HepG2 (cell line): ENCODE results near the gene SEMA3G. TPM values are rescaled to one million over a fixed set of nuclear protein-coding genes. Genes with fewer than 3 reads are reported as not detected.

Source experiments
- ATAC-seq: fragments of 200-7000 bp; cut with Tn5 transposase; 3 replicates; pipeline ENCODE4 v1.9.1; 2020; ENCODE audit warnings: mild to moderate bottlenecking, moderate library complexity
- BruUV-seq: library from RNA; stranded (reverse); fragments of 400-500 nt; replicated peaks from 2 replicates; lab custom pipeline; 2021; lab: Mats Ljungman, UMichigan
- CTCF ChIA-PET: fragments of 300-600 bp; formaldehyde crosslinking; extraction: SDS; loops from one replicate; lab custom pipeline; 2021; ENCODE audit warnings: low total read pairs, inconsistent platforms, low intra/inter-chr PET ratio; lab: Yijun Ruan, JAX
- POLR2A ChIA-PET: fragments of 350-600 bp; sonication (Branson Sonifier 250); formaldehyde crosslinking; loops from one replicate; lab custom pipeline; 2020; ENCODE audit warnings: antibody characterized with exemption, inconsistent platforms; lab: Yijun Ruan, JAX
- DNase-seq: peaks from one replicate; pipeline ENCODE4 v3.0.0-alpha.2; 2015; ENCODE audit warnings: low spot score
- FAIRE-seq: peaks from 3 replicates; lab custom pipeline; 2011; peaks lifted over from hg19 to GRCh38; lab: Jason Lieb, UNC
- H2AFZ ChIP-seq: one replicate; pipeline ENCODE4 v1.6.1; 2011; ENCODE audit warnings: low read length, inconsistent platforms
- H3K27ac ChIP-seq: fragments of 300-600 bp; 3 replicates; pipeline ENCODE4 v1.8.0; 2011; ENCODE audit warnings: mixed run types, mild to moderate bottlenecking, mixed read lengths, low read length, inconsistent platforms; ENCODE audit not compliant: insufficient read depth; ENCODE audit errors: extremely low read length
- H3K27me3 ChIP-seq, 2 experiments: fragments of 200-600 bp in 1 of 2; 2 replicates in 1 of 2; 3 replicates in 1 of 2; pipeline versions ENCODE4 v1.6.0 to v1.8.0; 2011; ENCODE audit warnings: low read length in 2 of 2, mild to moderate bottlenecking in 2 of 2, moderate library complexity in 2 of 2, inconsistent platforms in 1 of 2; ENCODE audit not compliant: insufficient read depth in 2 of 2, control insufficient read depth in 1 of 2
- H3K36me3 ChIP-seq, 2 experiments: fragments of 200-600 bp in 1 of 2; replicated peaks in 1 of 2; 2 replicates in 1 of 2; 3 replicates in 1 of 2; pipeline versions ENCODE4 v1.5.1 to v1.8.0; 2011; ENCODE audit warnings: low read length in 2 of 2, inconsistent platforms in 1 of 2; ENCODE audit not compliant: insufficient read depth in 2 of 2, control insufficient read depth in 1 of 2
- H3K4me1 ChIP-seq: 2 replicates; pipeline ENCODE4 v1.5.1; 2012; ENCODE audit warnings: low read length, inconsistent platforms; ENCODE audit not compliant: insufficient read depth
- H3K4me2 ChIP-seq: 2 replicates; pipeline ENCODE4 v1.6.0; 2011; ENCODE audit warnings: low read depth, low read length, inconsistent platforms
- H3K4me3 ChIP-seq, 3 experiments: fragments of 200-600 bp in 1 of 3; sonication (generic), shearing (Covaris generic) in 1 of 3; replicated peaks in 1 of 3; 2 replicates each; pipeline ENCODE4 v1.5.1; 2011 to 2016; ENCODE audit warnings: low read length in 3 of 3, inconsistent platforms in 2 of 3, low read depth in 2 of 3, mild to moderate bottlenecking in 2 of 3, control low read depth in 1 of 3, mixed read lengths in 1 of 3; ENCODE audit not compliant: insufficient read depth in 1 of 3
- H3K79me2 ChIP-seq: one replicate; pipeline ENCODE4 v1.6.1; 2011; ENCODE audit warnings: low read length, inconsistent platforms; ENCODE audit not compliant: insufficient read depth
- H3K9ac ChIP-seq: 2 replicates; pipeline ENCODE4 v1.6.0; 2011; ENCODE audit warnings: mild to moderate bottlenecking, low read depth, low read length, inconsistent platforms; ENCODE audit not compliant: insufficient read depth
- H3K9me3 ChIP-seq: 2 replicates; pipeline ENCODE4 v1.5.1; 2012; ENCODE audit warnings: mild to moderate bottlenecking, low read length
- H4K20me1 ChIP-seq: 2 replicates; pipeline ENCODE4 v1.6.0; 2011; ENCODE audit warnings: inconsistent platforms, mild to moderate bottlenecking, low read length, moderate library complexity; ENCODE audit not compliant: insufficient read depth
- AFF4 ChIP-seq: sonication (generic); formaldehyde crosslinking; IDR thresholded peaks from 2 replicates; pipeline ENCODE4 v1.4.0; 2020; ENCODE audit warnings: missing genetic modification reagents
- SMARCC2 ChIP-seq: fragments of 450-650 bp; IDR thresholded peaks from 2 replicates; pipeline ENCODE4 v1.6.1; 2017; ENCODE audit warnings: antibody characterized with exemption, mild to moderate bottlenecking
- ZNF121 ChIP-seq: sonication (generic); formaldehyde crosslinking; IDR thresholded peaks from 2 replicates; pipeline ENCODE4 v1.5.0; 2020; ENCODE audit warnings: mild to moderate bottlenecking, missing genetic modification reagents
- ZNF263 ChIP-seq: sonication (generic); formaldehyde crosslinking; IDR thresholded peaks from 2 replicates; pipeline ENCODE4 v1.4.0; 2020; ENCODE audit warnings: missing genetic modification reagents
- ZNF672 ChIP-seq: sonication (generic); formaldehyde crosslinking; IDR thresholded peaks from 2 replicates; pipeline ENCODE4 v1.8.1; 2022; ENCODE audit warnings: missing genetic modification reagents
- WGBS: methylation state at CpG from one replicate; pipeline ENCODE4 v1.1.6; 2017; ENCODE audit warnings: low lambda C conversion rate; 5-methylcytosine and 5-hydroxymethylcytosine counted together
- in situ Hi-C: cut with HindIII; loops from 2 replicates; pipeline ENCODE4 v1.10.0; 2017; ENCODE audit warnings: low pct_unique_long_range_greater_than_20kb; ENCODE audit not compliant: extremely low pct_ligation_motif_present
- intact Hi-C: fragments of 100-400 bp; cut with micrococcal nuclease; formaldehyde crosslinking; loops from one replicate; pipeline ENCODE4 v1.10.0; 2022; ENCODE audit not compliant: unreplicated experiment
- polyA plus RNA-seq, 8 experiments: library from polyadenylated mRNA; depleted of rRNA in 3 of 8; stranded (reverse) in 7 of 8; unstranded in 1 of 8; fragments of >200 nt; fragmentation: Illumina TruSeq in 4 of 8; extraction: Trizol in 4 of 8; gene quantifications; 2 replicates each; pipeline versions ENCODE4 v1.2.1 to v1.2.3, GENCODE V29; 2011 to 2016; ENCODE audit warnings: low read depth in 4 of 8, missing spikeins in 1 of 8, mixed read lengths in 1 of 8; ENCODE audit not compliant: insufficient read depth in 1 of 8
- total RNA-seq, 5 experiments: library from RNA; depleted of rRNA; stranded (reverse); fragments of >200 nt; fragmentation: Illumina TruSeq; extraction: Trizol; gene quantifications; 2 replicates each; pipeline ENCODE4 v1.2.3, GENCODE V29; 2016; ENCODE audit warnings: low read depth in 1 of 5

Gene SEMA3G
- total and polyA plus RNA-seq, 2 of the 13 experiments (the other 11 are each of a cell fraction or from before 2014, with no cell fraction given): 6.1 to 8.3 TPM

- in situ Hi-C loops (loop anchor here (10.0 kb wide), 1 partner anchor 234 kb away; the partner anchor contains the start of genes GNL3 and PBRM1), intact Hi-C loops (no loop called here)
- CTCF ChIA-PET: interaction anchor here (1.8 kb wide), 1 partner anchor 22 kb away, joined by 6 read pairs; no protein-coding TSS in a partner anchor
- ATAC-seq (no peak), DNase-seq (no peak), FAIRE-seq (no peak)
- Histone ChIP-seq H3K36me3 (no peaks in the 10 kb centered on the region), H3K27me3 (no peaks in the 10 kb centered on the region), H4K20me1 (no peaks in the 10 kb centered on the region), H3K9me3 (no peaks in the 10 kb centered on the region), H3K9ac (no peak overlapping the region), H3K4me1 (peaks cover 95% of the 10 kb centered on the region), H2AFZ (no peak overlapping the region), H3K4me2 (peak overlapping the region; percentile 10; the same call in 1 of the 2 replicates), H3K27ac (no peak overlapping the region), H3K4me3 (no peak overlapping the region; a peak in 1 of 6 replicates), H3K79me2 (peaks cover 3% of the 10 kb centered on the region)
- TF ChIP-seq ZNF121 (CRISPR knock-in tag): no peak
- TF ChIP-seq ZNF672 (CRISPR knock-in tag): no peak
- no peak for TF ChIP-seq SMARCC2
- POLR2A ChIA-PET: no interaction called here
- no TSS peak for BruUV-seq
- WGBS: 82% methylated on average over 7 of the region's 11 CpGs
Measured at GRCh38 chr3:52450489-52451236, 5.8 kb upstream of the SEMA3G start.

- no peak for FAIRE-seq
- TF ChIP-seq ZNF263: peak; percentile 60; the same call in 1 of the 2 replicates
- no peak for TF ChIP-seq AFF4 (CRISPR knock-in tag)
Measured at GRCh38 chr3:52447512-52448355, 2.8 kb upstream of the SEMA3G start.

More at GRCh38 chr3:52447512-52448355, 2.8 kb upstream of the SEMA3G start:
- ATAC-seq (no peak), DNase-seq (no peak)
- in situ Hi-C loops: no loop called here
- POLR2A ChIA-PET: interaction anchor here (1.0 kb wide), 2 partner anchors 36 to 140 kb away, joined by 3 read pairs; no protein-coding TSS in a partner anchor
- no peak overlapping the region for H3K4me3 ChIP-seq
- peaks cover 98% of the 10 kb centered on the region for H3K4me1 ChIP-seq
- H3K4me2 ChIP-seq: peak overlapping the region; percentile 24; the same call in 1 of the 2 replicates
- no peaks in the 10 kb centered on the region for H3K27me3 ChIP-seq
- CTCF ChIA-PET: interaction anchor here (0.6 to 4.6 kb wide), 3 partner anchors 19 to 31 kb away, joined by 3 to 83 read pairs (median 3); no protein-coding TSS in a partner anchor
- intact Hi-C loops: loop anchor here (1.0 kb wide), 1 partner anchor 19 kb away; no protein-coding TSS in a partner anchor
- H3K79me2 ChIP-seq: no peaks in the 10 kb centered on the region
- no peak overlapping the region for H3K27ac ChIP-seq
- WGBS: 25% methylated on average over 12 of the region's 12 CpGs
- H3K36me3 ChIP-seq: no peaks in the 10 kb centered on the region
- no peak overlapping the region for H2AFZ ChIP-seq
- no peaks in the 10 kb centered on the region for H3K9me3 ChIP-seq
- no peak overlapping the region for H3K9ac ChIP-seq
- no peaks in the 10 kb centered on the region for H4K20me1 ChIP-seq
- no TSS peak for BruUV-seq
